HEK293T (cell line): ENCODE results near the gene TMEM131L.

Experiments used
- CTCF ChIA-PET: fragments of 350-600 bp; formaldehyde crosslinking; extraction: SDS; loops from one replicate; lab custom pipeline; 2021; ENCODE audit warnings: antibody characterized with exemption, inconsistent platforms; lab: Yijun Ruan, JAX
- POLR2A ChIA-PET: fragments of 350-600 bp; formaldehyde crosslinking; extraction: SDS; loops from one replicate; lab custom pipeline; 2020; ENCODE audit warnings: antibody characterized with exemption, inconsistent platforms; lab: Yijun Ruan, JAX
- DNase-seq: peaks from one replicate; pipeline ENCODE4 v3.0.0; 2012; ENCODE audit warnings: mixed read lengths; ENCODE audit errors: extremely low spot score
- ARNT ChIP-seq: fragments of 450-650 bp; IDR thresholded peaks from 2 replicates; pipeline ENCODE4 v1.6.1; 2017; ENCODE audit warnings: mild to moderate bottlenecking
- BHLHE40 ChIP-seq: fragments of 450-650 bp; IDR thresholded peaks from 2 replicates; pipeline ENCODE4 v1.6.1; 2016; ENCODE audit warnings: mild to moderate bottlenecking, moderate library complexity, borderline replicate concordance
- CTBP1 ChIP-seq: fragments of 450-650 bp; IDR thresholded peaks from 2 replicates; pipeline ENCODE4 v1.6.1; 2016; ENCODE audit warnings: borderline replicate concordance
- ELF4 ChIP-seq: fragments of 450-650 bp; IDR thresholded peaks from 2 replicates; pipeline ENCODE4 v1.6.1; 2017; ENCODE audit warnings: antibody characterized with exemption
- FOXA1 ChIP-seq: fragments of 450-650 bp; IDR thresholded peaks from 2 replicates; pipeline ENCODE4 v1.6.1; 2016; ENCODE audit warnings: mild to moderate bottlenecking
- FOXK2 ChIP-seq: fragments of 450-650 bp; IDR thresholded peaks from 2 replicates; pipeline ENCODE4 v1.6.1; 2016; ENCODE audit warnings: mild to moderate bottlenecking
- FOXM1 ChIP-seq: fragments of 450-650 bp; IDR thresholded peaks from 2 replicates; pipeline ENCODE4 v1.6.1; 2017; ENCODE audit warnings: mild to moderate bottlenecking, borderline replicate concordance
- HDGF ChIP-seq: fragments of 450-650 bp; IDR thresholded peaks from 2 replicates; pipeline ENCODE4 v1.6.1; 2017; ENCODE audit warnings: antibody characterized with exemption, borderline replicate concordance
- L3MBTL2 ChIP-seq: fragments of 450-650 bp; conservative IDR thresholded peaks from 2 replicates; pipeline ENCODE4 v1.6.1; 2016; ENCODE audit warnings: mild to moderate bottlenecking
- LEF1 ChIP-seq: fragments of 450-650 bp; IDR thresholded peaks from 2 replicates; pipeline ENCODE4 v1.6.1; 2017; ENCODE audit warnings: mild to moderate bottlenecking, borderline replicate concordance
- NFRKB ChIP-seq: fragments of 450-650 bp; IDR thresholded peaks from 2 replicates; pipeline ENCODE4 v1.6.1; 2016; ENCODE audit warnings: mild to moderate bottlenecking, moderate library complexity
- PKNOX1 ChIP-seq: fragments of 450-650 bp; IDR thresholded peaks from 2 replicates; pipeline ENCODE4 v1.6.1; 2016
- SP1 ChIP-seq: fragments of 450-650 bp; IDR thresholded peaks from 2 replicates; pipeline ENCODE4 v1.6.1; 2017
- SUZ12 ChIP-seq: fragments of 450-650 bp; IDR thresholded peaks from 2 replicates; pipeline ENCODE4 v1.6.1; 2016; ENCODE audit warnings: mild to moderate bottlenecking
- TARDBP ChIP-seq: fragments of 450-650 bp; IDR thresholded peaks from 2 replicates; pipeline ENCODE4 v1.6.1; 2016
- ZNF384 ChIP-seq: fragments of 450-650 bp; IDR thresholded peaks from 2 replicates; pipeline ENCODE4 v1.6.1; 2016

Gene TMEM131L

GRCh38 chr4:153489856-153490558, 23.8 kb downstream of the TMEM131L start:
- DNase-seq = no peak
- no peak for TF ChIP-seq FOXA1
- TF ChIP-seq NFRKB = no peak
- TF ChIP-seq FOXM1 = no peak
- no peak for TF ChIP-seq ARNT
- TF ChIP-seq HDGF = no peak
- TF ChIP-seq SUZ12 = no peak
- no peak for TF ChIP-seq CTBP1
- TF ChIP-seq BHLHE40 = no peak
- CTCF ChIA-PET = no interaction called here
- POLR2A ChIA-PET = interaction anchor here (0.6 to 1.4 kb wide), 2 partner anchors 23 to 25 kb away, joined by 3 to 4 read pairs; no protein-coding TSS in a partner anchor

DNA sequence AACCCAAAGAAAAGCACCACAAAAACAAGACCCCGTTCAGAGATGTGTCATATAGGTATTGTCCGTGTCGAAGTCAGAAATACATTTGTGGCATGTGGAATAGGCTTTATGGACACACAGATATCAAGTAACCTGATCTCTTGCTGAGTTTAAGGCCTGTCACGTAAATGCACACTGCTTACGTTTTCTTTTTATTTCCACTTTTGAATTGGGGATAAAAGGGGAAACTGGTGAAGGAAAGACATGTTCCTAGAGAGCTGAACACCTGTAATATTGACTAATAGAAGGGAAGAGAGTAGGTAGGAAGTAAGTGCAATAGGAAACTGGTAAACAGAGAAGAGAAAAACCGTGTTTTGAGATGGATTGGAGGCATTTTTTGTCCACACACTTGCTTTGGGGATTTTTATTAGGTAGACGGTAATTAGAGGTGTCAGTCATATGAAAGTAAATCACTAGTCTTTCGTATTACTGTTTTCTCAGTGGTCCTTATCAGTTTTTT, 24.9 kb downstream of the TMEM131L start:
- TF ChIP-seq LEF1 (no peak), NFRKB (no peak), SP1 (no peak), ARNT (peak; percentile 60; the same call in 1 of the 2 replicates), PKNOX1 (peak; percentile 97), ZNF384 (peak; percentile 68), SUZ12 (no peak)
- ChIA-PET CTCF (no interaction called here), POLR2A (interaction anchor here (1.1 to 1.5 kb wide), 3 partner anchors 8 to 26 kb away, joined by 3 to 8 read pairs (median 4); partner anchors contain the start of gene TMEM131L)
- no peak for DNase-seq

DNA sequence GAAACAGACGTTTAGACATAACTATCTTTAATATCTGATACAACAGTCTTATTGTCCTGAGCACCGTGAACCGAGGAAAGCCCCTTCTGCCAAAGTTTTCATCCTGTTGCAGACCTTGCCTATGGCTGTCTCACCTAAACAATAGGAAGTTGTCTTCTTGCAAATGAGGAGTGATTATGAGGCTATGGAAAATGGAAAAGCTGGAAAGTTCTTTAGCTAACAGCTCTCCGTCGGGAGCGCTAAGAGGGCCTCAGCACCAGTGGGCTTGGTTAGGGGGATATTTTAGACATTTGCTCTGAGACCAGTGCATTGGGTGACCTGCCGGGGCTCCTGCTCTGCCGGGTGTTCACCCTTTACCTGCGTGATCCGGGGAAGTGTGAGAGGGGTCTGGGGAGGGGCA, 28.4 kb downstream of the TMEM131L start:
- CTCF ChIA-PET = interaction anchor here (0.6 to 0.7 kb wide), 2 partner anchors 43 to 101 kb away, joined by 3 to 4 read pairs; no protein-coding TSS in a partner anchor
- POLR2A ChIA-PET = no interaction called here
- DNase-seq = no peak
- no peak for TF ChIP-seq ARNT
- TF ChIP-seq SUZ12 = no peak
- no peak for TF ChIP-seq LEF1
- no peak for TF ChIP-seq PKNOX1
- no peak for TF ChIP-seq TARDBP
- TF ChIP-seq NFRKB = no peak
- TF ChIP-seq FOXK2 = no peak
- TF ChIP-seq FOXM1 = no peak

- TF ChIP-seq FOXK2 = no peak
- CTCF ChIA-PET = interaction anchor here (0.6 to 0.7 kb wide), 3 partner anchors 48 to 102 kb away, joined by 3 to 5 read pairs (median 4); no protein-coding TSS in a partner anchor
- POLR2A ChIA-PET = interaction anchor here (1.2 kb wide), 1 partner anchor 29 kb away, joined by 4 read pairs; the partner anchor contains the start of gene TMEM131L
- DNase-seq = no peak
These were observed 29.5 kb downstream of the TMEM131L start for GRCh38 chr4:153495480-153496193.

GRCh38 chr4:153497091-153497531, 31.0 kb downstream of the TMEM131L start:
- POLR2A ChIA-PET = interaction anchor here (0.8 to 1.2 kb wide), 2 partner anchors 32 to 152 kb away, joined by 4 read pairs; partner anchors contain the start of gene TMEM131L
- no peak for DNase-seq
- no peak for TF ChIP-seq PKNOX1
- no peak for TF ChIP-seq ELF4
- TF ChIP-seq TARDBP = no peak
- TF ChIP-seq FOXM1 = no peak
- TF ChIP-seq L3MBTL2 = no peak
- TF ChIP-seq FOXK2 = no peak
- TF ChIP-seq FOXA1 = no peak
- no peak for TF ChIP-seq NFRKB
- TF ChIP-seq LEF1 = no peak
- TF ChIP-seq CTBP1 = no peak
- TF ChIP-seq SP1 = no peak
- CTCF ChIA-PET = interaction anchor here (1.6 kb wide), 1 partner anchor 35 kb away, joined by 9 read pairs; no protein-coding TSS in a partner anchor
